D721Med (cell line): ENCODE measurements around the gene AK4.
"Not testable (repeated sequence)": the region's sequence is repeated elsewhere in the genome, so short reads cannot be mapped to it uniquely, and the experiment has no call there.

Experiments used
- DNase-seq: peaks from one replicate; pipeline ENCODE4 v3.0.0; 2011; ENCODE audit warnings: low spot score; ENCODE audit not compliant: insufficient read length
- FAIRE-seq: peaks from 2 replicates; lab custom pipeline; 2011; peaks lifted over from hg19 to GRCh38; lab: Jason Lieb, UNC
- CTCF ChIP-seq: IDR thresholded peaks from 2 replicates; pipeline ENCODE4 v1.5.1; 2012; ENCODE audit warnings: mild to moderate bottlenecking, control low read depth; ENCODE audit not compliant: insufficient read depth; ENCODE audit errors: missing control alignments

The AK4 gene

DNA sequence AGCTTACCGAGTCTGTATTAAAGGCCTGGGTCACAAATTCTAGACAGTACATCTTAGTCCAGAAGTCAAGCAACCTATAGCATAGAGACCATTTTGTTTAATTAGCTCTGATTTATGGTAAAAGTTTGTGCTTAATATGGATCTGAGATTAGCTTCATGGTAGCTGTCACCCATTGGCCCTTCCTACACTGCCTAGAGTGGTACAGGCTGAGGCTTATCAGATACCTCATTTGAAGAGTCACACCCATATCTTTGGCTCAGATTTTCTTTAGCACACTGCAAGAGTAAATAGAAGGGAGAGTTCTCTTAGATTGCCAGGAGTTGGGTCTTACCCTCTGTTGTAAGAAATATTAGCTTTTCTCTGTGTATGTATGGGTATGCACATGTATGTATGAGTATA lies 3.6 kb downstream of the AK4 start:
- no peak for TF ChIP-seq CTCF
- FAIRE-seq (no peak), DNase-seq (no peak)

DNA sequence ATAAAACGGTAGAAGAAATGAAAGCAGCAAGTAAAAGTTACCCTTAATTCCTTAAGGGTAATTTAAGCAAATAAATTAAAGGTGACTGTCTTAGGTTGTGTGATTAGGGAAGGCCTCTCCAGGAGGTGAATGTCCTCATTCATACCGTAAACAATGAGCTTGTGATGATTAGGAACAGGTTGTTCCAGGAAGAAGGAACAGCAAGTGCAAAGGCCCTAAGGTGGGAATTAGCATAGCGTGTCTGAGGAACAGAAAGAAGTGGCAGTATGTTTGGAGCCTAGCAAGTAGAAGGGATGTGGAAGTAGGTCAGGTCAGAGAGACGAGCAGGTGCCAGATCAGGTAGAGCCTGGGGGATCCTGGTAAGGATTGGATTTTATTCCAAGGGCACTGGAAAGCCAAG lies 5.6 kb downstream of the AK4 start:
- DNase-seq (no peak), FAIRE-seq (no peak)
- no peak for TF ChIP-seq CTCF

DNA sequence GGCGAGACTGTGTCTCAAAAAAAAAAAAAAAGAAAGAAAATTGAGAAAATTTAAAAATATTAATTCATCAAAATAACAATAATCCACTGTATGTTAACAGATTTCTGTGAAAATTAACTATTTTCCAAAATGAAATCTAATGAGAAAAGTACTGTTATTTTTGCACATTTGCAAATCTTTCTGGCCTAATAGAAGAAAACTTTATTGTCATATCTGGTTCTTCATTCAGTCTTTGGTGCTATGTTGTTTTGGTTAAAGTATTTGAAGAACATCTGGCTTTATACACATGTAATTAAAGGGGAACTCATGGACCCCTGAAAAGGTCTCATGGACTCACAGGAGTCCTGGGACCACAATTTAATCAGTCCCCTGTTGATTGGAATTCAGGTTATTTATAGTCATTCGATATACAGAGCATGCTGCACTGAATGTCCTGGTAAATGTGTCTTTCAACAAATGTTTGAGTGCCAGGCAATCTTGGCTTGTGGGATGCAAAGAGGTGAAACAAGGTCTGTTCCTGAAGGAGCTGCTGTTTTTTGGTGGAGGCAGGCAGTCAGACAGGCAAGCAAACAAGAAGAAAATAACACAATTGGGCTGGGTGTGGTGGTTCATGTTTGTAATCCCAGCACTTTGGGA lies 9.0 kb downstream of the AK4 start:
- FAIRE-seq (no peak), DNase-seq (no peak)
- TF ChIP-seq CTCF: no peak

DNA sequence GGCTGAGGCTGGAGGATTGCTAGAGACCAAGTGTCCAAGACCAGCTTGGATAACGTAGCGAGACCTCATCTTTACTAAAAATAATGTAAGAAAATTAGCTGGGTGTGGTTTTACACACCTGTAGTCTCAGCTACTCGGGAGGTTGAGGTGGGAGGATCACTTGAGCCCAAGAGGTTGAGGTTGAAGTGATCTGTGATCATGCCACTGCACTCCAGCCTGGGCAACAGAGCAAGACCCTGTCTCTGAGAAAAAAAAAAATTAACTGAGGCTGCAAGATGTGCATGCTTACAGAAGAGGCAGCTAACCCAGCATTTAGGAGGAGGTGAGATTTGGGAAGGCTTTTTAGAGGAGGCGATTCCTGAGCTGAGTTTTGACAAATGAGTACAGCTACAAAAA lies 9.5 kb downstream of the AK4 start:
- TF ChIP-seq CTCF: no peak
- DNase-seq (no peak), FAIRE-seq (no peak)

DNA sequence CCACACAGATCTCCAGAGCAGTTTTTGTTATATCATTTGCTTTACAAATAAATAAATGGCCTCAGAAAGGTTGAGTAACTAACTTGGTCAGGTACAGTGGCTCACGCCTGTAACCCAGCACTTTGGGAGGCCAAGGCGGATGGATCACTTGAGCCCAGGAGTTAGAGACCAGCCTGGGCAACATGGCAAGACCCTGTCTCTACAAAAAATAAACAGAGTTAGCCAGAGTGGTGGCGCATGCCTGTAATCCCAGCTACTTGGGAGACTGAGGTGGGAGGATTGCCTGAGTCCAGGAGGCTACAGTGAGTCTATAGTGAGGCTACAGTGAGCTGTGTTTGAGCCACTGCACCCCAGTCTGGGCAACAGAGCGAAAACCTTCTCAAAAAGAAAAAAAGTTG lies 11.3 kb downstream of the AK4 start:
- DNase-seq, FAIRE-seq: not testable (repeated sequence)

GRCh38 chr1:65159801-65160523 lies 12.0 kb downstream of the AK4 start:
- no peak for FAIRE-seq
- DNase-seq: no peak
- no peak for TF ChIP-seq CTCF

DNA sequence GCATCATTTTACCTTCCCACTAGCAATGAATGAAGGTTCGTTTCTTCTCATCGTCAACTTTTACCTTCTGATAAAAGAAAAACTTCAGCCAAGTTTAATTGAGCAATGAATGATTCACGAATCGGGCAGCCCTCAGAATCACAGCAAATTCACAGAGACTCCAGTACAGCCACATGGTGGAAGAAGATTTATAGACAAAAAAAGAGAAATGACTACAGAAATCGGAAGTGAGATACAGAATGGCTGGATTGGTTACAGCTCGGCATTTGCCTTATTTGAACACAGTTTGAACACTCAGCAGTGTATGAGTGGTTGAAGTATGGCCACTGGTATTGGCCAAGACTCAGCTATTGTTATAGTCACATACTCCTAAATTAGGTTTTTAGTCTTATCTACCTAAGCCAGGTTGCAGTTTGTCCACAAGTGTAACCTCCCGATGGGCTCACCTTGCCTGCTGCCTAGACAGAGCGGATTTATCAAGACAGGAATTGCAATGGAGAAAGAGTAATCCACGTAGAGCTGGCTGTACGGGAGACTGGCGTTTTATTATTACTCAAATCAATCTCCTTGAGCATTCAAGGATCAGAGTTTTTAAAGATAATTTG lies 15.3 kb downstream of the AK4 start:
- no peak for TF ChIP-seq CTCF
- DNase-seq: no peak
- FAIRE-seq: no peak

DNA sequence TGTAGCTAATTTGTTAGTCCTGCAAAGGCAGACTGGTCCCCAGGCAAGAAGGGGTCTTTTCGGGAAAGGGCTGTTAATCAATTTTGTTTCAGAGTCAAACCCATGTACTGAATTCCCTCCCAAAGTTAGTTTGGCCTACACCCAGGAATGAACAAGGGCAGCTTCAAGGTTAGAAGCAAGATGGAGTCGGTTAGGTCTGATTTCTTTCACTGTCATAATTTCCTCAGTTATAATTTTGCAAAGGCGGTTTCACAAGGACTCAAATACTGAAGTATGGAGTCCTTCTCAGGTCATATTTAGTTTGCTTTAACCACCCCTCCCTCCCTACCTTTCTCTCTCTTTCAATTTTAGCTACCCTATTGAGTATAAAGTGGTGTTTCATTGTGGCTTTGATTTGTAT lies 16.1 kb downstream of the AK4 start:
- not testable (repeated sequence) for FAIRE-seq, DNase-seq
